Inflammatory macrophage (primary cell): ENCODE results near the gene REEP1.
"Not testable (repeated sequence)": the region's sequence is repeated elsewhere in the genome, so short reads cannot be mapped to it uniquely, and the experiment has no call there.

Experiments used
- DNase-seq, 2 donors: peaks; one replicate each; pipeline ENCODE4 v3.0.0-alpha.2; 2020 to 2022

Gene REEP1

DNA sequence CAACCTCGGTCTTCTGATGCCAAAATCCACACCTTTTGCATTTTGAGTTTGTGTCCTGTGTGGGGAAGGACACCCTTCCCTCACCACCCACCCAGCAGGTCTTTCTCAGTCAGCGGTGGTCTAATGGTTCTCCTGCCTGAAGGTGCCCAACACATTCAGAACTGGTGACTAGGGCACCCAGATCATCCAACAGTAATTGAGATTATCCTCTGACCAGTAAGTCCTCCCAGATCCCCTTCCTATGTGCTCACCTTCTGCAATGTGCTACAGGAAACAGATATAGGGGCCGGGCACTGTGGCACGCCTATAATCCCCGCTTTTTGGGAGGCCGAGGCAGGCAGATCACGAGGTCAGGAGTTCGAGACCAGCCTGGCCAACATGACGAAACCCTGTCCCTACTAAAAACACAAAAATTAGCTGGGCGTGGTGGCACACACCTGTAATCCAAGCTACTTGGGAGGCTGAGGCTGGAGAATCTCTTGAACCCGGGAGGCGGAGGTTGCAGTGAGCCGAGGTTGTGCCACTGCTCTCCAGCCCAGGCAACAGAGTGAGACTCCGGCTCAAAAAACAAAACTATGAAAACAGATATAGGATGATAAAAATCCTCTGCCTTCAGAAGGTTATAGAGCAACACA lies 56.2 kb downstream of the REEP1 start:
- DNase-seq: no peak

GRCh38 chr2:86280191-86280667 lies 57.2 kb downstream of the REEP1 start:
- no peak for DNase-seq

GRCh38 chr2:86275962-86276361 lies 61.5 kb downstream of the REEP1 start:
- no peak for DNase-seq

- peak; percentile 5 to 63 for DNase-seq
These were observed 62.0 kb downstream of the REEP1 start for GRCh38 chr2:86275384-86275799.

GRCh38 chr2:86274918-86275275 lies 62.5 kb downstream of the REEP1 start:
- DNase-seq: no peak

- peak; percentile 19 to 40 for DNase-seq
These were observed 63.0 kb downstream of the REEP1 start for GRCh38 chr2:86274265-86274917.

- no peak for DNase-seq
These were observed 65.3 kb downstream of the REEP1 start for GRCh38 chr2:86272111-86272510.

GRCh38 chr2:86271248-86271647 lies 66.2 kb downstream of the REEP1 start:
- no peak for DNase-seq

GRCh38 chr2:86263956-86264355 lies 73.5 kb downstream of the REEP1 start:
- DNase-seq: no peak

DNA sequence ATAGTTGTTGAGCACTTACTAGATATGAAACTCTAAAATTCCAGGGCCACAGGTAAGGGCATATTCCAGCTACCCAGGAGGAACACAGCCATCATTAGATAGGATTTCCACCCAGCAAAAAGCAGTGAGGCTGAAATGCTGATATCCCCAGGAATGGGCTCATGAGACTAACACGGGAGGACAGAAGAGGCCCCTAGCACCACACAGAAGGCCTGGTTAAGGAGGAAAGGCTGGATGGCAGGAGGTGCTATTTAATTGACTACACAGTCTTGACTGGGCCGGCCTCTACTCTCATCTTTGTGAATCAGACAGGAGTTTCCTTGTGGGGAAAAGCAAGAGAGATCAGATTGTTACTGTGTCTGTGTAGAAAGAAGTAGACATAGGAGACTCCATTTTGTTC lies 76.4 kb downstream of the REEP1 start:
- DNase-seq: no peak

- no peak for DNase-seq
These were observed 79.3 kb downstream of the REEP1 start for GRCh38 chr2:86258106-86258505.

DNA sequence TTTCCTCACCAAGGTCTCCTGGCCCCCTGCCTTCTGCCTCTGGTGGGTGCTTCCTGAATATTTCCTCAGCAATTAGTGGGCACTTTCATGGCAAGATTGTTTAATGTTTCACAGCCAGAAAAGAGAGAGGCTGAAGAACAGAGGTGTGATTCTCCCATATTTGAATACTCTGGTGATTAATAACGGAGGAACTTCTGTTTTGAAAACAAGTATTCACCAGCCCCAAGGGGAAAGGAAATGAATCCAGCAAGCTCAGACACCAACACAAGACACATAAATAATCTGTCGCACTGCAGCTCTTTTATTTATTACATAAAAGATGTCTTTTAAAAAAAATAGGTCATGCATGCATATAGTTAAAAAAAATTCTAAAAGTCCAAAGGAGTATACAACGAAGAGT lies 80.4 kb downstream of the REEP1 start:
- no peak for DNase-seq

DNA sequence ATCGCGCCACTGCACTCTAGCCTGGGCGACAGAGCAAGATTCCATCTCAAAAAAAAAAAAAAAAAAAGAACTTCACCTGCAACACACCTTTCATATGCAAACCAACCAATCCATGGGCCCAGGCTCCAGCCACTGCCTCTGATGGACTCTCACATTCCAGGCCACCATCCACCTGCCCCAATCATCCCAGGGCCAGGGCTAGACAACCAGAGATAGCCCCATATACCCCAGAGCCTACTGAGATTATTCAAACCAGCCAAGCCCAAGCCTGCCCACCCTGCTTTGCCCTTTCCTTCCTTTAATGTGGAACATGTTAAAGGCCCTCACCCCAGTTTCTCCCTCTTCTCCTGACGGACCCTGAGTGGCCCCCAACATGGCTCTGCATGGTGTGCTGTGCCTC lies 81.1 kb downstream of the REEP1 start:
- no peak for DNase-seq

- DNase-seq: no peak
These were observed 82.6 kb downstream of the REEP1 start for GRCh38 chr2:86254576-86255538.

GRCh38 chr2:86253424-86253823 lies 84.0 kb downstream of the REEP1 start:
- DNase-seq: peak in 1 of 2 donors; percentile 36

DNA sequence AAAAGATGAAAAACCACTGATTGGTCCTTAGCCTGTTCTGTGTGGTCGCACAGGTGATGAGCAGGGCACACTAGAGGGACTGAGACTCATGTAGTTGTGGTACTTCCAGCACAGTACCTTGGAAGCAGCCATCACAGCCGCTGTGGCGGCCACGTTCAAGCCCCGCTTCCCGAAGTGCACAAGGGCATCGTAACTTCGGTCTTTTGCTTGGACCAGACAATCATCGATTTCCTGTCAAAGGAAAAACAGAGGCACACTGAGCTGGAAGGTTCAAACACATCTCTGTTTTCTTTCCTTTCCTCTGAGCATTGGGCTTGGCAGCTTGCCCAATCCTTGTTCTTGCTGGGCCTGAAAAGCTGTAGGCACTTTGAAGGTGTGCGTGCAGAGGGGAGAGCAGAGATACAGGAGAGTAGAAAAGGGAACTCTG lies 85.6 kb downstream of the REEP1 start:
- no peak for DNase-seq

DNA sequence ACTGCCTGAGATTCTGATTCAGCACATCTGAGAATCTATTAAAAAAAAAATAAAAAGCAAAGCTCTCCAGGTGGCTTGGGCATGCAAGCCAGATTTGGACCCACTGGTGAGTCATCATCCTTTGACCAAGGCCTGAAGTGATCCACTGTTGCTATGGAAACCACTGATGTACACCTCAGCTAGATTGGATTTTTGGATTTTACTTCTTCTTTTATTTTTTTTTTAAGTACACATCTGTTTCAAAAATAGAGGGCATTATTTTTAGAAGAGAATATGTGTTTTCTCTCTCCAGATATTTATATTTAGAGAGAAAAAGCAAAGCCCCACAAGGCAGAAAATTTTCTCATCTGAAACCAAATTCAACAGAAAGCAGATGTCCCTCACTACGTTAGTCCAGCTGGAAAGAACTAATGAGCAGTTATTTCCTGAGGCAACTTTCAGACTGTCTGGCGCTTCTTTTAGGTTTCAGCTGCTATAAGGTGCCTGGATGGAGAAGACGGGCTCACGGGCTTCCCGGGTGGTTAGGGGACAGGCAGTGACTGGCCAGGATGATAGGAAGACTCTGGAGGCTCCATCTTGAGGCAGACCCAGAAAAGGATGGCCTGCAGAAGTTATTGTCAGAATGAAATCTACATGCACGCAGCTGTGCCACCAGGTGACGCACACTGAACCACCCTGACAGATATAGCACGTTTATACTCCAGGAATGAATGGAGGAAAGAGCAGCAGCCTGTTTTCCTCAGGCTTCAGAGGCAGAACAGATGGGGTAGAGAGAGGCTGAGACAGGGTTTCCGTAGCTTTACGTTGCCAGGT lies 87.6 kb downstream of the REEP1 start:
- DNase-seq: no peak

- DNase-seq: no peak
These were observed 88.2 kb downstream of the REEP1 start for GRCh38 chr2:86249176-86249575.

DNA sequence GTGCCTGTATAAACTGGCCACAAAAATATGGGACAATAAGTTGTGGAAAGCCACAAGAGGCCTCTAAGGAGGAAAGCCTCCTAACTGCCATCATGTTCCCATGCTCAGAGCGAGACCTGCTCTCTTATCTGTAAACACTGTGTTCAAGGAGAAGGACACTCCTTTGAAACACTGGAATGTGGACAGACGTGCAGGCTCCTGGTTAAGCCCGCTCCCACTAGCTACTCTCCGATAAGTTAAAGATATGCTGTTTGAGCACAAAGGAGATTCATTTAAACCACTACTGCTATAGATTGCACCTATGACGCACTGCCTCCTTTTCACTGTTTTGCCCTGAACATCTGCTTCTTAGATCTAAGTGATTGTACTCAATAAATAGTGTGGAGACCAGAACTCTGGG lies 92.2 kb downstream of the REEP1 start:
- DNase-seq: not testable (repeated sequence)

GRCh38 chr2:86244781-86245180 lies 92.6 kb downstream of the REEP1 start:
- DNase-seq: not testable (repeated sequence)

DNA sequence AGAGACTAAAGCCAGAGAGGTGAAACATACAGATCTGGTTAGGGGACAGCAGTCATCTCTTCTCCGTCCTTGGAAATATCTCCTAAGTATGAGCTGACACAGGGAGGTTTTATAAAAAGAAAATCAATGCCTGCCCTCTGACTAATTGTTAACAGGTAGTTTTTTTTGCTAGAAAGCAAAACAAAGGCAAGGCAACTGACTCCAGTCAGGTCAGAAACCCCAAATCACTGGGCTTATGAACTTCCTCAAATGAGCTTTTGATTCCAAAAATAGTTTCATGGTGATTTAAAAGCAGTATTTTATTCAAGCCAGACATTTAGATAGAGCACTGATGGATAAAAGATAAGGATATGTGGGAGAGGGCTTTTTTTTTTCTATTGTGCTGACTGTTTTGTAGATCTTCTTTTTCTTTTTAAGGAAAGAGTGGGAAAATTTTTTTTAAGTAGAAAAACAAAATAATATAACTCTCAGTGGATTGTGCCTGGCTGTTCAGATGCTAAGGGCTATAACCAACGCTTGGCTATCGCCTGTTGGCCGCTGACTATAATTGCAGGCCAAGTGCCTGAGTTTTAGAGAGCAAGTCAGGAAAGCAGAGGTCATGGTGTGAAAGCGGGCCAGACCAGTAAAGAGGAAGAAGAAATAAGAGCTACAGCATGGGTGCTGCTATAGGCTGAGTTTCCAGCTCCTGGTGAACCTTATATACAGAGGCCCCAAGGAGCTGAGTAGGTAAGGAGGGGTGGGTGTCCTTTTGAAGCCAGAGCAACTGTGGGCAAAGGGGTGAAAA lies 93.3 kb downstream of the REEP1 start:
- peak; percentile 14 to 43 for DNase-seq

DNA sequence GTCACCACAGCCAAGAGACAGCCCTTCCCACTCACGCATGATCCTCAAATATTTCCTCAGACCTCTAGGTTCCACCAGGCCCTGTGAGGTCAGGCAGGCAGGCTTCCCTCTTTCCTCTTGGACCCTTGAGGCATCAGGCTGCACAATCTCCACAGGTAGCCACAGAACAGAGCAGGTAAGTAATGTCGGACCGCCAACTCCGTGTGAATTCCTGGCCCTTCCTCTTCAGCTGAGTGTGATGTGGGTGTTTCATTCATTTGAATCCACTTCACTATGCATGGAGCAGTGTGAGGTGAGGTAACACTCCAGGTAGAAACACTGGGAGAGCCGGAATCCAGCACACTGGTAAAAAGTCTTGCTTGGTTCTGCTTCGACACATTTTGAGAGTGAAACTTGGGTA lies 94.2 kb downstream of the REEP1 start:
- DNase-seq: peak in 1 of 2 donors; percentile 51
